Right lobe of liver (tissue), 6 donors: Measurements from ENCODE around the gene SPATS2. TPM values are rescaled to one million over a fixed set of nuclear protein-coding genes. Genes with fewer than 3 reads are reported as not detected.

Experiments
- ATAC-seq, 4 donors: fragments of 200-7000 bp; cut with Tn5 transposase; one replicate each; pipeline ENCODE4 v1.9.1; 2020; ENCODE audit warnings: mild to moderate bottlenecking in 4 of 4, moderate library complexity in 4 of 4
- DNase-seq, 3 donors: peaks; one replicate each; pipeline ENCODE4 v3.0.0-alpha.2; 2020
- H3K27ac ChIP-seq, 3 donors: fragments of 200-600 bp; one replicate each; pipeline ENCODE4 v1.8.0; 2022
- H3K27me3 ChIP-seq, 2 donors: fragments of 200-600 bp; one replicate each; pipeline ENCODE4 v1.8.0; 2022
- H3K36me3 ChIP-seq, 4 donors: fragments of 200-600 bp; sonication (generic) in 1 of 4; one replicate each; pipeline versions ENCODE4 v1.5.1 to v1.8.0; 2017 to 2022; ENCODE audit warnings: control low read depth in 1 of 4
- H3K4me1 ChIP-seq, 4 donors: fragments of 200-600 bp; sonication (generic) in 1 of 4; one replicate each; pipeline versions ENCODE4 v1.5.1 to v1.8.0; 2017 to 2022; ENCODE audit warnings: control low read depth in 1 of 4
- H3K4me3 ChIP-seq, 3 donors: fragments of 200-600 bp; one replicate each; pipeline ENCODE4 v1.8.0; 2022
- H3K9me3 ChIP-seq, 4 donors: fragments of 200-600 bp; sonication (generic) in 1 of 4; one replicate each; pipeline versions ENCODE4 v1.5.1 to v1.8.0; 2017 to 2022; ENCODE audit warnings: control low read depth in 1 of 4
- CTCF ChIP-seq, 4 donors: fragments of 200-600 bp in 3 of 4; fragments of 450-650 bp in 1 of 4; IDR thresholded peaks; one replicate each; pipeline versions ENCODE4 v1.5.1 to v1.8.0; 2016 to 2022; ENCODE audit warnings: antibody characterized with exemption in 4 of 4, mild to moderate bottlenecking in 2 of 4
- POLR2A ChIP-seq: fragments of 450-650 bp; IDR thresholded peaks from one replicate; pipeline ENCODE4 v1.6.1; 2017; ENCODE audit warnings: antibody characterized with exemption, mild to moderate bottlenecking
- WGBS: methylation state at CpG from one replicate; pipeline ENCODE4 v1.1.6; 2018; ENCODE audit warnings: low coverage, low lambda C conversion rate; ENCODE audit not compliant: insufficient coverage; ENCODE audit errors: missing lambda C conversion rate; 5-methylcytosine and 5-hydroxymethylcytosine counted together
- intact Hi-C, 2 donors: fragments of 100-400 bp; cut with DNase I; formaldehyde crosslinking; loops; one replicate each; pipeline versions ENCODE4 v1.11.2 to v1.14.1; 2022
- total RNA-seq, 6 experiments: library from RNA; depleted of rRNA in 2 of 6; stranded (reverse); fragments of >200 nt in 2 of 6; fragmentation: NEBNext Ultra II Directional in 3 of 6; extraction: Animal tissue kit (Norgen Biotek cat#: 25700) in 3 of 6; gene quantifications; one replicate each; pipeline versions ENCODE4 v1.1.0 to v1.2.4, GENCODE V29; 2016 to 2023
- donor health status: DM: no; HTN: yes; CAD: no.
- donor health status: DM: no; HTN: no; CAD: no.
- donor health status: DM: no; HTN: no; CAD: no.
- donor health status: DM: no; HTN: yes; CAD: no.
- donor health status: DM: no; HTN: yes; CAD: no.

Gene SPATS2
- total RNA-seq, 6 experiments from 2014 or later = 3.2 to 6.1 (median 4.4) TPM

- ATAC-seq = peak in 2 of 4 donors; percentile 23 to 25
- H3K27ac ChIP-seq = peak overlapping the region; percentile 78 to 85 (median 80)
These were observed 1.1 kb upstream of the SPATS2 start for GRCh38 chr12:49366096-49366651.

GRCh38 chr12:49366652-49367380, 446 bp upstream of the SPATS2 start:
- Histone ChIP-seq H3K27me3 (no peaks in the 10 kb centered on the region), H3K36me3 (no peaks in the 10 kb centered on the region), H3K4me3 (peak overlapping the region; percentile 59 to 93 (median 73)), H3K9me3 (no peaks in the 10 kb centered on the region), H3K4me1 (peaks cover 0 to 8% (median 0%) of the 10 kb centered on the region in 4 donors), H3K27ac (peak overlapping the region; percentile 78 to 85 (median 80))
- peak; percentile 74 for TF ChIP-seq POLR2A
- TF ChIP-seq CTCF (IDR thresholded peaks at IDR 0.05) = peak in 1 of 4 donors; percentile 4
- under 1% methylated on average over 60 of the region's 97 CpGs for WGBS
- intact Hi-C loops = loop anchor here in 1 of 2 donors (10.0 kb wide), 1 partner anchor 148 kb away; no protein-coding TSS in a partner anchor
- peak; percentile 93 to 96 (median 94) for DNase-seq
- ATAC-seq = peak; percentile 92 to 96 (median 93)

More at GRCh38 chr12:49366096-49366651, 1.1 kb upstream of the SPATS2 start:
- intact Hi-C loops = loop anchor here in 1 of 2 donors (10.0 kb wide), 1 partner anchor 149 kb away; no protein-coding TSS in a partner anchor
- Histone ChIP-seq H3K27me3 (no peaks in the 10 kb centered on the region), H3K4me1 (peaks cover 0 to 8% (median 0%) of the 10 kb centered on the region in 4 donors), H3K4me3 (peak overlapping the region; percentile 59 to 93 (median 73)), H3K9me3 (no peaks in the 10 kb centered on the region), H3K36me3 (no peaks in the 10 kb centered on the region)
- TF ChIP-seq POLR2A = no peak
- no peak for TF ChIP-seq CTCF (IDR thresholded peaks at IDR 0.05)
- WGBS = 16% methylated on average over 20 of the region's 38 CpGs
- DNase-seq = no peak

- no peaks in the 10 kb centered on the region for H3K27me3 ChIP-seq
- intact Hi-C loops = loop anchor here in 1 of 2 donors (10.0 kb wide), 1 partner anchor 147 kb away; no protein-coding TSS in a partner anchor
- H3K4me1 ChIP-seq = peaks cover 0 to 8% (median 0%) of the 10 kb centered on the region in 4 donors
- DNase-seq = no peak
- 7% methylated on average over 3 of the region's 3 CpGs for WGBS
- TF ChIP-seq CTCF (IDR thresholded peaks at IDR 0.05) = no peak
- no peak for TF ChIP-seq POLR2A
- H3K9me3 ChIP-seq = no peaks in the 10 kb centered on the region
- ATAC-seq = no peak
- H3K36me3 ChIP-seq = no peaks in the 10 kb centered on the region
- peak overlapping the region in 1 of 3 donors; percentile 80 for H3K27ac ChIP-seq
- peak overlapping the region; percentile 59 to 93 (median 73) for H3K4me3 ChIP-seq
These were observed 958 bp downstream of the SPATS2 start for GRCh38 chr12:49368240-49368600.

DNA sequence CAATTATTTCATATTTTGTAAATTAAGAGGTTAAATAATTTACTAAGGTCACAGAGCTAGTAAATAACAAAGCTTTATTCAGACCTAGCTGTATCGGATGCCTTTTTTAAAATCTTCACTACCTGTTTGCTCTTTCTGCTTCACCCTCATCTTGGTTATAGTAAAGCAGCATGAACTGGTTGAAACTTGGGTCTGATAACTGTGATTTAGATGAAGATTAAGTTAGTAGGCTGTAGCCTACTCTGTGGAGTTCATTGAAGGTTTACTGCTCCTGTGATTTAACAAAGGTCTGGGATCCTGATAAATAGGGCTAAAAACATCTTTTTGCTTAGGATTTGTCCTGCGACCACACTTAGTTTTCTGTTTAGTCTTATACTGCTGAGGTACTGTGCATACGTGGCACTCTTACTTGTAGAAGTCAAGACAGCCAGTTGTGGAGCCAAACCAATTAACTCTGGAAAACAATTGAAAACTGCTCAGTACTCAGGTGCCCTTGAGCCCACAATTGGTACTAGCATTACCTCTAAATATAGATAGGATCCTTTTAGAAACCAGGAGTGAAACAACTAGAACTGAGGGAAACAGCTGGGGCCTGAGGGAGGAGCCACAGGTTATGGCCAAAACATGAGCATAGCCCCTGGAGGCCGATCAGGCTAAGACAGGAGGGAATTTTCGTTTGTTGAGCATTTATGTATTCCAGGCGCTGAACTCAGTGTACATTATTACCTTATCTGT, 2.3 kb downstream of the SPATS2 start:
- no peaks in the 10 kb centered on the region for H3K9me3 ChIP-seq
- H3K36me3 ChIP-seq = no peaks in the 10 kb centered on the region
- TF ChIP-seq CTCF (IDR thresholded peaks at IDR 0.05) (peak in 2 of 4 donors; percentile 8 to 18), POLR2A (no peak)
- no peak for DNase-seq
- no peak for ATAC-seq
- H3K27me3 ChIP-seq = no peaks in the 10 kb centered on the region
- H3K4me3 ChIP-seq = no peak overlapping the region
- intact Hi-C loops = loop anchor here in 1 of 2 donors (10.0 kb wide), 1 partner anchor 145 kb away; no protein-coding TSS in a partner anchor
- H3K27ac ChIP-seq = no peak overlapping the region
- H3K4me1 ChIP-seq = peaks cover 0 to 8% (median 0%) of the 10 kb centered on the region in 4 donors
- WGBS = 52% methylated on average over 6 of the region's 6 CpGs
